Spleen (tissue), 11 donors: ENCODE measurements around the gene SEC24B. TPM values are rescaled to one million over a fixed set of nuclear protein-coding genes. Genes with fewer than 3 reads are reported as not detected.
"Not testable (repeated sequence)": the region's sequence is repeated elsewhere in the genome, so short reads cannot be mapped to it uniquely, and the experiment has no call there.

Experiments used
- DNase-seq: peaks from one replicate; pipeline ENCODE4 v3.0.0-alpha.2; 2020
- H3K27ac ChIP-seq, 8 donors: fragments of 200-600 bp; sonication (generic) in 7 of 8; 1 replicate in 4 of 8; 2 replicates in 4 of 8; pipeline versions ENCODE4 v1.5.0 to v1.8.0; 2016 to 2021; ENCODE audit warnings: inconsistent platforms in 4 of 8, mild to moderate bottlenecking in 4 of 8, moderate library complexity in 1 of 8
- H3K27me3 ChIP-seq, 7 donors: fragments of 200-600 bp; sonication (generic) in 6 of 7; replicated peaks in 1 of 7; 1 replicate in 4 of 7; 2 replicates in 3 of 7; pipeline versions ENCODE4 v1.5.0 to v1.8.0; 2016 to 2021; ENCODE audit warnings: inconsistent platforms in 3 of 7, mild to moderate bottlenecking in 1 of 7
- H3K36me3 ChIP-seq, 6 donors: fragments of 200-600 bp; sonication (generic) in 5 of 6; 1 replicate in 4 of 6; 2 replicates in 2 of 6; pipeline versions ENCODE4 v1.5.0 to v1.8.0; 2016 to 2021; ENCODE audit warnings: inconsistent platforms in 2 of 6
- H3K4me1 ChIP-seq, 6 donors: fragments of 200-600 bp; sonication (generic) in 5 of 6; 1 replicate in 3 of 6; 2 replicates in 3 of 6; pipeline versions ENCODE4 v1.5.0 to v1.8.0; 2016 to 2021; ENCODE audit warnings: inconsistent platforms in 3 of 6
- H3K4me3 ChIP-seq, 8 donors: fragments of 200-600 bp; sonication (generic) in 7 of 8; 1 replicate in 4 of 8; 2 replicates in 4 of 8; pipeline versions ENCODE4 v1.5.0 to v1.8.0; 2016 to 2021; ENCODE audit warnings: inconsistent platforms in 4 of 8, mild to moderate bottlenecking in 4 of 8, moderate library complexity in 2 of 8
- H3K9me3 ChIP-seq, 8 donors: fragments of 200-600 bp; sonication (generic) in 7 of 8; 1 replicate in 4 of 8; 2 replicates in 4 of 8; pipeline versions ENCODE4 v1.5.0 to v1.8.0; 2016 to 2021; ENCODE audit warnings: inconsistent platforms in 4 of 8
- POLR2A ChIP-seq, 3 donors: fragments of 450-650 bp; IDR thresholded peaks; one replicate each; pipeline ENCODE4 v1.5.1; 2017; ENCODE audit warnings: antibody characterized with exemption in 3 of 3, mild to moderate bottlenecking in 1 of 3
- POLR2AphosphoS5 ChIP-seq, 3 donors: sonication (generic); formaldehyde crosslinking; IDR thresholded peaks; one replicate each; pipeline ENCODE4 v1.5.1; 2017; ENCODE audit warnings: antibody characterized with exemption in 3 of 3
- WGBS, 5 donors: extraction: QIAGEN DNeasy Blood & Tissue Kit in 3 of 5; methylation state at CpG; one replicate each; pipeline versions ENCODE4 v1.1.5 to v1.1.7; 2013 to 2018; 5-methylcytosine and 5-hydroxymethylcytosine counted together
- intact Hi-C: fragments of 100-400 bp; cut with DNase I; formaldehyde crosslinking; loops from one replicate; pipeline ENCODE4 v1.15.0; 2023; ENCODE audit warnings: low total_unique reads
- polyA plus RNA-seq, 3 donors: library from polyadenylated mRNA; stranded (reverse); fragments of 200-250 nt; gene quantifications; one replicate each; pipeline ENCODE4 v1.2.1, GENCODE V29; 2013
- total RNA-seq, 7 donors: library from RNA; depleted of rRNA in 3 of 7; stranded (reverse); fragments of >200 nt in 3 of 7; fragmentation: NEBNext Ultra II Directional in 4 of 7; extraction: Animal tissue kit (Norgen Biotek cat#: 25700) in 4 of 7; gene quantifications; one replicate each; pipeline versions ENCODE4 v1.1.0 to v1.2.1, GENCODE V29; 2016 to 2021
- TF ChIP-seq, protein P1 (sequence below), 11 experiments: fragments of 200-600 bp in 7 of 11; fragments of 450-650 bp in 4 of 11; sonication (generic) in 4 of 11; IDR thresholded peaks in 8 of 11; conservative IDR thresholded peaks in 3 of 11; 1 replicate in 7 of 11; 2 replicates in 4 of 11; pipeline versions ENCODE4 v1.4.0 to v1.8.0; 2016 to 2021; ENCODE audit warnings: antibody characterized with exemption in 11 of 11, inconsistent platforms in 4 of 11, mild to moderate bottlenecking in 1 of 11
- donor health status: healthy with polysubstance abuse.
- donor health status: DM: no; HTN: no; CAD: no; lungs with moderate emphysema.
- donor health status: DM: no; HTN: no; CAD: no.
- donor health status: Bipolar disorder and iron deficiency.
- donor health status: healthy.
- donor health status: DM: no; HTN: no; CAD: no.
- donor health status: DM: yes; HTN: yes; CAD: no.

The SEC24B gene
- total and polyA plus RNA-seq, 10 donors = 7.1 to 42.9 (median 32.4) TPM

DNA sequence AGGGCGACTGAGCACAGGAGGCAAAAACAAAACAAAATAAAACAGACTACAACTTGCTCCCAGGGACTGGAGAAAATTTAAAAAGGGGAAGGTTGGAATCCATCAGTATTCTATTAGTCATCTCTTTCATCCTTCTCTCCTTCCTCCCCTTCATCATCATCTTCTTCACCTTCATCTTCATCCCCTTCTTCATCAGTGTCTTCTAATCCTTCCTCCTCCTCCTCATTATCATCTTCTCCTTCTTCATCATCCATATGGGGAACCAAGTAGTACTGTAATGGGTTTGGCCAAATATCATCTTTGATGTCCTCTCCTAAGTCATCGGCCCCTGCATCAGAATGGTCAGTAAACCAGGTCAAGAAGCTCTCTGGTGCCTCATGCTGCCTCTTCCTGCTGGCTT is 119.5 kb downstream of the SEC24B start:
- intact Hi-C loops = loop anchor here (5.0 kb wide), 1 partner anchor 121 kb away; the partner anchor contains the start of gene SEC24B
- DNase-seq = no peak
- Histone ChIP-seq H3K9me3 (peaks cover 0 to 10% (median 4%) of the 10 kb centered on the region in 8 donors), H3K4me1 (peaks cover 0 to 10% (median under 1%) of the 10 kb centered on the region in 6 donors), H3K4me3 (no peak overlapping the region), H3K36me3 (no peaks in the 10 kb centered on the region), H3K27ac (no peak overlapping the region), H3K27me3 (no peaks in the 10 kb centered on the region)
- WGBS, 5 donors = 95 to 97% (median 96%) methylated on average over 2 of the region's 2 CpGs
- TF ChIP-seq POLR2A (IDR thresholded peaks at IDR 0.05) (no peak), POLR2AphosphoS5 (IDR thresholded peaks at IDR 0.05) (no peak)
- TF ChIP-seq, protein P1, sequence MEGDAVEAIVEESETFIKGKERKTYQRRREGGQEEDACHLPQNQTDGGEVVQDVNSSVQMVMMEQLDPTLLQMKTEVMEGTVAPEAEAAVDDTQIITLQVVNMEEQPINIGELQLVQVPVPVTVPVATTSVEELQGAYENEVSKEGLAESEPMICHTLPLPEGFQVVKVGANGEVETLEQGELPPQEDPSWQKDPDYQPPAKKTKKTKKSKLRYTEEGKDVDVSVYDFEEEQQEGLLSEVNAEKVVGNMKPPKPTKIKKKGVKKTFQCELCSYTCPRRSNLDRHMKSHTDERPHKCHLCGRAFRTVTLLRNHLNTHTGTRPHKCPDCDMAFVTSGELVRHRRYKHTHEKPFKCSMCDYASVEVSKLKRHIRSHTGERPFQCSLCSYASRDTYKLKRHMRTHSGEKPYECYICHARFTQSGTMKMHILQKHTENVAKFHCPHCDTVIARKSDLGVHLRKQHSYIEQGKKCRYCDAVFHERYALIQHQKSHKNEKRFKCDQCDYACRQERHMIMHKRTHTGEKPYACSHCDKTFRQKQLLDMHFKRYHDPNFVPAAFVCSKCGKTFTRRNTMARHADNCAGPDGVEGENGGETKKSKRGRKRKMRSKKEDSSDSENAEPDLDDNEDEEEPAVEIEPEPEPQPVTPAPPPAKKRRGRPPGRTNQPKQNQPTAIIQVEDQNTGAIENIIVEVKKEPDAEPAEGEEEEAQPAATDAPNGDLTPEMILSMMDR (IDR thresholded peaks at IDR 0.05 in 8 of 11, conservative IDR thresholded peaks at IDR 0.05 in 3 of 11) = no peak

DNA sequence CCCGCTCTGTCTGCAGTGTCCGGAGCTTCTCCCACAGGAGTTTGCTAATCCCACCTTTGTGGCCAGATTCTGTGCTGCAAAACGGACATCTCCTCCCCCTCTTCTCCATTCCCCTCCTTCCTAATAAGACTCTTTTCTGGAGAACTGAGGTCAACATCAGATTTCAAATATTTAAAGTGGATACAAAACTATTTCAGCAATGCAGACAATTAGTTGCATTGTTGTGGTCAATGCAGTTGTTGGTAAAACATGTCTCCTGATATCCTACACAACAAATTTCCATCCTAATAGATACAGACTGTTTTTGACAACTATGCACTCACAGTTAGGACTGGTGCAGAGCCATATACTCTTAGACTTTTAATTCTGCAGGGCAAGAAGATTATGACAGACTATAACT is 121.4 kb downstream of the SEC24B start:
- no peak for DNase-seq
- Histone ChIP-seq H3K27me3 (peaks cover 0 to 6% (median 0%) of the 10 kb centered on the region in 7 donors), H3K36me3 (no peaks in the 10 kb centered on the region), H3K9me3 (peaks cover 0 to 13% (median 5%) of the 10 kb centered on the region in 8 donors), H3K4me1 (peaks cover 0 to 15% (median 8%) of the 10 kb centered on the region in 6 donors), H3K27ac (no peak overlapping the region), H3K4me3 (no peak overlapping the region)
- TF ChIP-seq POLR2AphosphoS5 (IDR thresholded peaks at IDR 0.05) (no peak), POLR2A (IDR thresholded peaks at IDR 0.05) (no peak)
- TF ChIP-seq, protein P1 (IDR thresholded peaks at IDR 0.05 in 8 of 11, conservative IDR thresholded peaks at IDR 0.05 in 3 of 11) = no peak
- 78 to 87% (median 86%) methylated on average over 3 of the region's 3 CpGs for WGBS, 5 donors
- intact Hi-C loops = loop anchor here (5.0 kb wide), 1 partner anchor 123 kb away; the partner anchor contains the start of gene SEC24B

DNA sequence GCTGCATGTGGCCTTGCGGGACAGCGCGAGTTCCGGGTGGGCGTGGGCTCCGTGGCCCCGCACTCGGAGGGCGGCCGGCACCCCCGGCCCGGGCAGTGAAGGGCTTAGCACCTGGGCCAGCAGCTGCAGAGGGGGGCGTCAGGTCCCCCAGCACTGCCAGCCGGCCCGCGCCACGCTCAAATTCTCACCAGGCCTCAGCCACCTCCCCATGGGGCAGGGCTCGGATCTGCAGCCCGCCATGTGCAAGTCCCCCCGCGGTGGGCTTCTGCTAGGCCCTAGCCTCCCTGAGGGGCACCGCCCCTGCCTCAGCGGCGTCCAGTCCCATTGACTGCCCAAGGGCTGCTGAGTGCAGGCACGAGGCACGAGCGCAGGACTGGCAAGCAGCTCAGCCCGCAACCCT is 123.8 kb downstream of the SEC24B start:
- peaks cover 0 to 14% (median 0%) of the 10 kb centered on the region in 7 donors for H3K27me3 ChIP-seq
- peaks cover 9 to 37% (median 21%) of the 10 kb centered on the region in 6 donors for H3K4me1 ChIP-seq
- peak; percentile 79 for DNase-seq
- 96 to 100% (median 96%) methylated on average over 1 to 28 of the region's 28 CpGs for WGBS, 5 donors
- no peak overlapping the region for H3K4me3 ChIP-seq
- intact Hi-C loops = no loop called here
- no peak overlapping the region for H3K27ac ChIP-seq
- no peaks in the 10 kb centered on the region for H3K36me3 ChIP-seq
- TF ChIP-seq POLR2A (IDR thresholded peaks at IDR 0.05) (no peak), POLR2AphosphoS5 (IDR thresholded peaks at IDR 0.05) (no peak)
- TF ChIP-seq, protein P1 (IDR thresholded peaks at IDR 0.05 in 8 of 11, conservative IDR thresholded peaks at IDR 0.05 in 3 of 11) = no peak
- peaks cover 0 to 13% (median 5%) of the 10 kb centered on the region in 8 donors for H3K9me3 ChIP-seq

DNA sequence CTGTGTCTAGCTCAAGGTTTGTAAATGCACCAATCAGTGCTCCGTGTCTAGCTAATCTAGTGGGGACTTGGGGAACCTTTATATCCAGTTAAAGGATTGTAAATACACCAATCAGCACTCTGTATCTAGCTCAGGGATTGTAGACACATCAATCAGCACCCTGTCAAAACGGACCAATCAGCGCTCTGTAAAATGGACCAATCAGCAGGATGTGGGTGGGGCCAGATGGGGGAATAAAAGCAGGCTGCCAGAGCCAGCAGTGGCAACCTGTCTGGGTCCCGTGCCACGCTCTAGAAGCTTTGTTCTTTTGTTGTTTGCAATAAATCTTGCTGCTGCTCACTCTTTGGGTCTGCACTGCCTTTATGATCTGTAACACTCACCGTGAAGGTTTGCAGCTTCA is 124.5 kb downstream of the SEC24B start:
- DNase-seq, H3K36me3 ChIP-seq, intact Hi-C loops, H3K27ac ChIP-seq, H3K4me3 ChIP-seq: not testable (repeated sequence)
- Histone ChIP-seq H3K9me3 (peaks cover 0 to 13% (median 5%) of the 10 kb centered on the region in 8 donors), H3K27me3 (peaks cover 0 to 14% (median 0%) of the 10 kb centered on the region in 7 donors), H3K4me1 (peaks cover 9 to 43% (median 27%) of the 10 kb centered on the region in 6 donors)
- 85 to 98% (median 95%) methylated on average over 6 of the region's 6 CpGs for WGBS, 5 donors
